Measurements from ENCODE around the gene KLHL29. TPM values are rescaled to one million over a fixed set of nuclear protein-coding genes. Genes with fewer than 3 reads are reported as not detected.

KLHL29 gene
- total RNA-seq, 2 donors from 2014 or later: 2.0 to 4.2 TPM

DNA sequence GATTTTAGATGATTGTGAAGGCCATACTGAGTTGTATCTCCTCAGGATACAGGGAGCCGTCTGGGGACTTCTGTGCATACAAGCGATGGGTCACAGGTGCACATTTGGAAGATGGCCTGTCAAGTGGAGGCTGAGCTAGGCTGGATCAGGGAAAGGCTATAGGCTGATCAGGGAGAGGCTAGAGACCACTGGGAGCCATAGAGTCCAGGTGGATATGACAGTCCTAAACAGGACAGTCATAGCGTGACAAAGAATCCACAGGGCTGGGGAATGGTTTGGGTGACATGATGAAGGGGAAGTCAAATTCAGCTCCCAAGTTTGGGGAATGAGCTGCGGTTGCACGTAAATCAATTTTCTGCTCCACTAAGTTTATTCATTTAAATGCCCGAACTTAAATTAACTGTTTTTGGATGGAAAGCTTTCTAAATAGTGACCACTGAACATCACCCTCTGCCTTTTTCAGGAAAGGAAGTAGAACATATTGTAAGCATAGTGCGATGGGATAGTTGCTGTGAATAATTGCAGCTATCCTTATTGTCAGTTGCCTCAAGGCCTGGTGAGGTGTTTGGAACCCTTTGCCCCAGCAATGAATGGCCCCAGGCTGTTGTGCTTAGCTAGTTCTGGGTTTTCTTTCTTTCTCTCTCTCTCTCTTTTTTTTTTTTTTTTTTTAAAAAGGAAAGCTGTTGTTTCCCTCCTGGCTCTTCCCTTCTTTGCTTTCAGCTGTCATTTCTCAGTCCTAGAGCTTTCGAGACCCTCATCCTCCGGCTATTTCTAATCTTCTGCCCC, 50.5 kb downstream of the KLHL29 start:
- H3K36me3 ChIP-seq: no peaks in the 10 kb centered on the region
- no peaks in the 10 kb centered on the region for H3K27me3 ChIP-seq
- H3K4me1 ChIP-seq: peaks cover 0 to 6% of the 10 kb centered on the region in 2 donors
- H3K4me3 ChIP-seq: no peak overlapping the region
- TF ChIP-seq, protein P1, sequence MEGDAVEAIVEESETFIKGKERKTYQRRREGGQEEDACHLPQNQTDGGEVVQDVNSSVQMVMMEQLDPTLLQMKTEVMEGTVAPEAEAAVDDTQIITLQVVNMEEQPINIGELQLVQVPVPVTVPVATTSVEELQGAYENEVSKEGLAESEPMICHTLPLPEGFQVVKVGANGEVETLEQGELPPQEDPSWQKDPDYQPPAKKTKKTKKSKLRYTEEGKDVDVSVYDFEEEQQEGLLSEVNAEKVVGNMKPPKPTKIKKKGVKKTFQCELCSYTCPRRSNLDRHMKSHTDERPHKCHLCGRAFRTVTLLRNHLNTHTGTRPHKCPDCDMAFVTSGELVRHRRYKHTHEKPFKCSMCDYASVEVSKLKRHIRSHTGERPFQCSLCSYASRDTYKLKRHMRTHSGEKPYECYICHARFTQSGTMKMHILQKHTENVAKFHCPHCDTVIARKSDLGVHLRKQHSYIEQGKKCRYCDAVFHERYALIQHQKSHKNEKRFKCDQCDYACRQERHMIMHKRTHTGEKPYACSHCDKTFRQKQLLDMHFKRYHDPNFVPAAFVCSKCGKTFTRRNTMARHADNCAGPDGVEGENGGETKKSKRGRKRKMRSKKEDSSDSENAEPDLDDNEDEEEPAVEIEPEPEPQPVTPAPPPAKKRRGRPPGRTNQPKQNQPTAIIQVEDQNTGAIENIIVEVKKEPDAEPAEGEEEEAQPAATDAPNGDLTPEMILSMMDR (IDR thresholded peaks at IDR 0.05): no peak
- no peaks in the 10 kb centered on the region for H3K9me3 ChIP-seq
- no peak for DNase-seq (ENCODE audit: low spot score)
- no peak overlapping the region for H3K27ac ChIP-seq

DNA sequence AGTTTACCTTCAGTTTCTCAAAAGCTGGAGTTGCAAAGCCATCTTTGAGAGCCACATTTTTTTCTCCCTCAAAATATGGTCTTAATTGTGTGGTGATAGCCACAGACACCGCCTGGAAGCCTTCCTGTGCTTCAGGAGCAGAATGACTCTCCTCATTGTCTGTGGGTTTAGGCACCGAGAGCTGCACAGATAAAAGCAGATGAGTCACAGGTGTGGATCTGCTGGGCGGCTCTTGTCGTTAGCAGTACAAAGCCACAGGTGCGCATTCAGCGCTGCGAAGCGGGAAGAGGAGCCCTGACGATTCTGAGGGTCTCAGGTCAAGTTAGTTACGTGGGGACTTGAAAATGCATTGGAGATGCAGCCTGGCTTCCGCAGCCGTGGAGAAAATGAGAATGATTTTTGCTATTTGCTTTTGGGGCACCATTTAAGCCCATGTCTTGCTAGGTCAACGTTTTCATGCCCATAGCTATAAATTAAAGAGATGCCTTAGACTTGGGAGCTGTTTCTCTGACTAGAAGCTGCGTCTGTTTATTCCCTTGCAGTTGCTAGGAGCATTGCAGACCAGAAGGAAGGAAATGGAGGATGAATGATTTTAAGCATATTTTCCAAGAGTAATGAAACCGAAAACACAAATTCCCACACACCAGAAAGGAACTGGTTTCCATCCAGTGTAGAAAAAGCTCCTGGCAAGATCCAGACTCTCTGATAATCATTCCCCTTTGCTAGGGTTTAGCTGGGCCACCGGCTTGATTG, 51.5 kb downstream of the KLHL29 start:
- H3K4me3 ChIP-seq: no peak overlapping the region
- DNase-seq (ENCODE audit: low spot score): no peak
- TF ChIP-seq, protein P1 (IDR thresholded peaks at IDR 0.05): no peak
- H3K27me3 ChIP-seq: no peaks in the 10 kb centered on the region
- peaks cover 0 to 7% of the 10 kb centered on the region in 2 donors for H3K9me3 ChIP-seq
- H3K27ac ChIP-seq: no peak overlapping the region
- peaks cover 0 to 6% of the 10 kb centered on the region in 2 donors for H3K4me1 ChIP-seq
- no peaks in the 10 kb centered on the region for H3K36me3 ChIP-seq

DNA sequence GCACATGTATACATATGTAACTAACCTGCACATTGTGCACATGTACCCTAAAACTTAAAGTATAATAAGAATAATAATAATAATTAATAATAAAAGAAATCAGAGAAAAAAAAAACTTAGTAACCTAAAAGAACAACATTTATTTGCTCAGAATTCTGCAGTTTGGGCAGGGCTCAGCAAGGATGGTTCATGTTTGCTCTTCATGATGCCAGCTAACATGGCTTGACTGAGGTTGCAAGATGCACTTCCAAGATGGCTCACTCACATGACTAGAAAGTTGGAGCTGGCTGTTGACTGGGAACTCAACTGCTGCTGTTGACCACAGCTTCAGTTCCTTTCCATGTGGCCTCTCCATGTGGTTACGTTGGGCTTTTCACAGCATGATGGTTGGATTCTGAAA, 56.4 kb downstream of the KLHL29 start:
- H3K36me3 ChIP-seq: no peaks in the 10 kb centered on the region
- no peak overlapping the region for H3K27ac ChIP-seq
- peaks cover 0 to 4% of the 10 kb centered on the region in 2 donors for H3K4me1 ChIP-seq
- no peak for DNase-seq (ENCODE audit: low spot score)
- H3K4me3 ChIP-seq: no peak overlapping the region
- TF ChIP-seq, protein P1 (IDR thresholded peaks at IDR 0.05): no peak
- no peaks in the 10 kb centered on the region for H3K27me3 ChIP-seq
- H3K9me3 ChIP-seq: peaks cover 0 to 14% of the 10 kb centered on the region in 2 donors

DNA sequence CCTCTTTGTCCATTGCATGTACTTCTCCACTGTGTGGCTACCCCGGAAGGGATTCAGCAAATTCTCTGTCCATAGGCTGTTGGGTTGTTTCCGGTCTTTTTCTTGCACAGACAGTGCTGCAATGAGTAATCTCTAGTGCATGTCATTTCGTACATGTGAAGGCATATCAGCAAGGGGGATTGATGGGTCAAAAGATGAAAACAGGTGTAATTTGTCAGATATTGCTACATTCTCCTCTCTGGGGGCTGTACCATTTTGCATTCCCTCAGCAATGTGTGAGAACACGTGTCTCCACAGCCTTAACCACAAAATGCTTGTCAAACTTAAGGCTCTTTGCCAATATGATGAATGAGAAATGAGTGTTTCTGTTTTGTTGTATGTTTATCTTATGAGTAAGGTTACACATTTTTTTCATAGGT, 60.5 kb downstream of the KLHL29 start:
- peaks cover 0 to 14% of the 10 kb centered on the region in 2 donors for H3K9me3 ChIP-seq
- no peaks in the 10 kb centered on the region for H3K36me3 ChIP-seq
- no peak overlapping the region for H3K27ac ChIP-seq
- no peaks in the 10 kb centered on the region for H3K4me1 ChIP-seq
- H3K4me3 ChIP-seq: no peak overlapping the region
- TF ChIP-seq, protein P1 (IDR thresholded peaks at IDR 0.05): no peak
- peak; percentile 30 for DNase-seq (ENCODE audit: low spot score)
- H3K27me3 ChIP-seq: no peaks in the 10 kb centered on the region

DNA sequence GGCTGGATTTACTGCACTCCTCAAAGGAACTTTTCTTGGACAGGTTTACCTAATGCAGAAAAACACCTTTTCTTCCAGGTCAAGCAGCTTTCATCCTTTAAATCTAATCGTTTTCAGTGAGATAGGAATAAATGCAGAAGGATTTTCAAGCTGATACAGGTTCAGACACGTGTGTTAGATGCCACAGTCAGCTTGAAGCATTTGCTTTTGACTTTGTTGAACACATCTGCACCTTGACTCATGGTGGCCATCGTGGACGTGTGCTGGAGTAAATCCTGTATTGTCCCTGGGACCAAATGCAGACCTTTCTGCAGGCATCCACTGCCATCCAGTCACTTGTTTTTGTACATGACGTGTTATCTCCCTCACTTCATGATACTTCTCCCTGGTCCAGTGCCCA, 61.9 kb downstream of the KLHL29 start:
- H3K27ac ChIP-seq: no peak overlapping the region
- no peaks in the 10 kb centered on the region for H3K27me3 ChIP-seq
- no peak overlapping the region for H3K4me3 ChIP-seq
- H3K36me3 ChIP-seq: no peaks in the 10 kb centered on the region
- peaks cover 0 to 4% of the 10 kb centered on the region in 2 donors for H3K9me3 ChIP-seq
- TF ChIP-seq, protein P1 (IDR thresholded peaks at IDR 0.05): no peak
- H3K4me1 ChIP-seq: no peaks in the 10 kb centered on the region
- peak; percentile 49 for DNase-seq (ENCODE audit: low spot score)
